Mesenchymal stem cell (in vitro differentiated cells and primary cell): Measurements from ENCODE around the gene SLC25A23.

Source experiments
- DNase-seq: peaks from one replicate; pipeline ENCODE4 v3.0.0-alpha.2; 2013
- H2AFZ ChIP-seq: one replicate; pipeline ENCODE4 v1.6.1; 2013; ENCODE audit warnings: low read depth, mild to moderate bottlenecking, control low read depth, inconsistent platforms, low read length, moderate library complexity
- H2AK5ac ChIP-seq: 2 replicates; pipeline ENCODE4 v1.6.1; 2013; ENCODE audit warnings: low read length, moderate library complexity, mild to moderate bottlenecking, inconsistent platforms; ENCODE audit not compliant: severe bottlenecking
- H2BK120ac ChIP-seq: one replicate; pipeline ENCODE4 v1.6.1; 2013; ENCODE audit warnings: low read depth, mild to moderate bottlenecking, inconsistent platforms, low read length, moderate library complexity
- H2BK12ac ChIP-seq, 2 experiments: one replicate each; pipeline ENCODE4 v1.6.1; 2013; ENCODE audit warnings: inconsistent platforms in 2 of 2, low read length in 2 of 2, mild to moderate bottlenecking in 2 of 2, moderate library complexity in 2 of 2, control low read depth in 1 of 2
- H2BK15ac ChIP-seq: one replicate; pipeline ENCODE4 v1.6.1; 2013; ENCODE audit warnings: mild to moderate bottlenecking, low read depth, inconsistent platforms; ENCODE audit not compliant: poor library complexity, severe bottlenecking
- H2BK5ac ChIP-seq: 2 replicates; pipeline ENCODE4 v1.6.1; 2013; ENCODE audit warnings: low read depth, mild to moderate bottlenecking, low read length, control low read depth, inconsistent platforms; ENCODE audit not compliant: poor library complexity, severe bottlenecking
- H3K14ac ChIP-seq, 2 experiments: one replicate each; pipeline ENCODE4 v1.6.1; 2013; ENCODE audit warnings: inconsistent platforms in 2 of 2, low read length in 2 of 2, control low read depth in 1 of 2, mild to moderate bottlenecking in 1 of 2, moderate library complexity in 1 of 2
- H3K18ac ChIP-seq, 2 experiments: one replicate each; pipeline ENCODE4 v1.6.1; 2013; ENCODE audit warnings: inconsistent platforms in 2 of 2, low read length in 2 of 2, control low read depth in 1 of 2, low read depth in 1 of 2, mild to moderate bottlenecking in 1 of 2
- H3K23ac ChIP-seq, 2 experiments: one replicate each; pipeline ENCODE4 v1.6.1; 2013; ENCODE audit warnings: inconsistent platforms in 2 of 2, low read length in 2 of 2, mild to moderate bottlenecking in 2 of 2, moderate library complexity in 2 of 2, control low read depth in 1 of 2
- H3K27ac ChIP-seq: 2 replicates; pipeline ENCODE4 v1.5.1; 2013; ENCODE audit warnings: mild to moderate bottlenecking, moderate library complexity, low read length, control low read depth, inconsistent platforms; ENCODE audit not compliant: poor library complexity, severe bottlenecking
- H3K27me3 ChIP-seq, 2 experiments: 2 replicates each; pipeline versions ENCODE4 v1.6.1 to v1.7.0; 2013; ENCODE audit warnings: low read length in 2 of 2, mild to moderate bottlenecking in 2 of 2, moderate library complexity in 2 of 2, control low read depth in 1 of 2, inconsistent platforms in 1 of 2; ENCODE audit not compliant: control insufficient read depth in 1 of 2, insufficient read depth in 1 of 2
- H3K36me3 ChIP-seq, 2 experiments: 2 replicates each; pipeline versions ENCODE4 v1.6.1 to v1.7.0; 2013; ENCODE audit warnings: low read length in 2 of 2, control low read depth in 1 of 2, inconsistent platforms in 1 of 2, low read depth in 1 of 2, mild to moderate bottlenecking in 1 of 2; ENCODE audit not compliant: insufficient read depth in 2 of 2, control insufficient read depth in 1 of 2
- H3K4ac ChIP-seq, 2 experiments: one replicate each; pipeline ENCODE4 v1.6.1; 2013; ENCODE audit warnings: inconsistent platforms in 2 of 2, low read length in 2 of 2, mild to moderate bottlenecking in 2 of 2, moderate library complexity in 2 of 2, control low read depth in 1 of 2, low read depth in 1 of 2
- H3K4me1 ChIP-seq: 2 replicates; pipeline ENCODE4 v1.6.1; 2013; ENCODE audit warnings: low read depth, low read length, control low read depth; ENCODE audit not compliant: control insufficient read depth, insufficient read depth
- H3K4me2 ChIP-seq: 2 replicates; pipeline ENCODE4 v1.6.1; 2013; ENCODE audit warnings: low read length, mild to moderate bottlenecking, inconsistent platforms; ENCODE audit not compliant: poor library complexity, severe bottlenecking
- H3K4me3 ChIP-seq, 2 experiments: 2 replicates each; pipeline versions ENCODE4 v1.5.1 to v1.7.0; 2013; ENCODE audit warnings: low read length in 2 of 2, mild to moderate bottlenecking in 2 of 2, control low read depth in 1 of 2, low read depth in 1 of 2; ENCODE audit not compliant: insufficient read depth in 1 of 2
- H3K79me1 ChIP-seq: replicated peaks from 2 replicates; pipeline ENCODE4 v1.6.1; 2013; ENCODE audit warnings: mild to moderate bottlenecking, control low read depth, low read length, inconsistent platforms; ENCODE audit not compliant: poor library complexity, severe bottlenecking
- H3K9ac ChIP-seq: 2 replicates; pipeline ENCODE4 v1.7.0; 2013; ENCODE audit warnings: mild to moderate bottlenecking, low read length, moderate library complexity
- H3K9me3 ChIP-seq: 2 replicates; pipeline ENCODE4 v1.7.0; 2013; ENCODE audit warnings: mild to moderate bottlenecking, low read length; ENCODE audit not compliant: control insufficient read depth
- H4K8ac ChIP-seq: one replicate; pipeline ENCODE4 v1.6.1; 2013; ENCODE audit warnings: inconsistent platforms, mild to moderate bottlenecking, low read length, moderate library complexity
- H4K91ac ChIP-seq: one replicate; pipeline ENCODE4 v1.6.1; 2013; ENCODE audit warnings: mild to moderate bottlenecking, low read length, inconsistent platforms
- WGBS: methylation state at CpG from one replicate; pipeline ENCODE4 v1.1.7; 2013; ENCODE audit warnings: mixed read lengths; 5-methylcytosine and 5-hydroxymethylcytosine counted together

Gene SLC25A23

DNA sequence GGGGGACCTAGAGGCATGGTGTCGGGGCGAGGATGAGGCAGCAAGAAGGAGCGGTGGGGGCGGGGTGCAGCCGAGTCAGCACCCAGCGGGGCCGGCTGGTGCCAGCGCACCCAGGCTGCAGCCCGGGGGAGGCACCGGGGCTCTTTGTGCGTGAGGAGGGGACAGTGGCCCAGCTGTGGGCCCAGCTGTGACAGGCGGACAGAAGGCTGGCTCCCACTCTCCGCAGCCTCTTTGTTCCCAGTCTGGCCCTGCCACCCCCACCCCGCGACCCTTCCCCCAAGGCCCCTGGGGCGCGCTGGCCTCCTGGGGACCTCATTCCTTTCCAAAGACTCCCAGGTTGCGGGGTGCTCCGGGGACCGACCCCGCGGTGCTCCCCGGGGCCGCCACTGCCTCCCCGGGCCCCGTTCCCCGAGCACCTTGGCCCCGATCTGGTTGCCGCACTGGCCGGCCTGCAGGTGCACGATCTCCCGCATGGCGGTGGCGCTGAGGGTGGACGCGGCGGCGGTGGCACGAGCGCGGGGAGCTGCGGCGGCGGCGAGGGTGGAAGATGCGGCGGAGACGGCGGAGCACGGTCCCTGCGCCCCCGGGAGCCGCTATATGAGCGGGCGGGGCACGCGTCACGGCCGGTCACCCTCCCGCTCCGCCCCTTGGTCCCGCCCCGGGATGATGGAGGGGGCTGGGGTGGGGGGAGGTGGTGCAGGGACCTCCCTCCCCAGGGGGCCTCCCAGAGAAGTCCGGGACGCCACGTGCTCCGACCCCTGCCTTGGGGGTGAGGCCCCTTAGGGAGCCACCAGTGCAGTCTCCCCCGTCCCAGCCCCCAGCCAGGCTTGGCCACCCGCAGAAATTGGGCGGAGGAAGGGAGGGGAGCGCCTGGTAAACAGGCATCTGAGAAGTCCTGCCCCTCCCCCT, 42.4 kb upstream of the SLC25A23 start, which contains the start of gene TUBB4A:
Gene TUBB4A, minus strand, starts transcription at position 570 of the 909 bp plus-strand sequence. Its CDS starts 97 bp downstream, at position 473.
- Histone ChIP-seq H2AFZ (no peak within 1 kb of the TSS), H3K4ac (no peak within 1 kb of the TSS), H2BK5ac (no peak within 1 kb of the TSS), H3K27ac (no peak within 1 kb of the TSS), H3K9me3 (no peaks in the 10 kb centered on the region), H3K9ac (no peak within 1 kb of the TSS), H3K4me3 (peak within 1 kb of the TSS in 1 of 2 experiments; percentile 71), H3K23ac (no peak within 1 kb of the TSS), H3K36me3 (peaks cover 0 to 3% of the 10 kb centered on the region in 2 experiments), H2BK12ac (no peak within 1 kb of the TSS), H3K14ac (no peak within 1 kb of the TSS), H2BK120ac (no peak within 1 kb of the TSS), H3K27me3 (peaks cover 35 to 55% of the 10 kb centered on the region in 2 experiments), H3K18ac (no peak within 1 kb of the TSS), H4K91ac (no peak within 1 kb of the TSS), H2BK15ac (no peak within 1 kb of the TSS), H3K4me2 (peak within 1 kb of the TSS; percentile 97), H4K8ac (no peak within 1 kb of the TSS), H2AK5ac (no peak within 1 kb of the TSS), H3K79me1 (no peaks in the 10 kb centered on the region), H3K4me1 (peaks cover 17% of the 10 kb centered on the region)
- no peak for DNase-seq
- WGBS: 7% methylated on average over 32 of the region's 71 CpGs

DNA sequence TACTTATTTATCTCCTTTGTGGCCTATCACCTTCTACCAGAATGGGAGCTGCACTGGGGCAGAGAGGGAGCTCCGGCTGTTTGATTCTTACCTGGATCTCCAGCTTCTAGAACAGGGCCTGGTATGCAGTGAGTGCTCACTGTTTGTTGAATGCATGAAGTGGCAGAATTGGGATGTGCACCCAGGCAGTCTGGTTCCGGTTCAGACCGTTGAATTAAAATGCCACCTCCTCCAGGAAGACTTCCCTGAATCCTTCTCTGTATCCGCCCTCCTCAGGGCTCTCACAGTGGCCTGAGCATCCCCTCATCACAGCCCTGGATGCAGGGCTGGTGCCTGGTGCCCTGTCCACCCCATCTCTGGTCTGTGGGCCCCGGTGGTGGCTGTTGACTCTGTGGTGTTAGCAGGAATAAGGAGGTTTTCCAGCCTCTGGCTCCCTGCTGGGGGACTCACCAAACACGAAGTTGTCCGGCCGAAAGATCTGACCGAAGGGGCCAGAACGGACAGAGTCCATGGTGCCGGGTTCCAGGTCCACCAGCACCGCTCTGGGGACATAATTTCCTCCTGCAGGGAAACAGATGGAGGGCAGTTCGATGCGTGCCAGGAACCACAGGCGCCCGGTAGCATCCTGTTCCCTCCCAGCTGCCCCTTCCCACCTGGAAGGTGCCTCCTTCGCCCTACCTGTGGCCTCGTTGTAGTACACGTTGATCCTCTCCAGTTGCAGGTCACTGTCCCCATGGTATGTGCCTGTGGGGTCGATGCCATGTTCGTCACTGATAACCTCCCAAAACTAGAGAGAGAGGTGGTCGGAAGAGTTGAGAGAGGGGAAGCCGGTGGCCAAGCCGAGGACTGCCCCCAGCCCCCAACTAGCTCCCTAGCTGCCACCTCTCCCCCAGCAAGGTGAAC, 41.5 kb upstream of the SLC25A23 start:
- no peak overlapping the region for H3K18ac ChIP-seq
- H3K4me1 ChIP-seq: peaks cover 17% of the 10 kb centered on the region
- H4K91ac ChIP-seq: no peak overlapping the region
- H3K27me3 ChIP-seq: peaks cover 35 to 55% of the 10 kb centered on the region in 2 experiments
- no peak overlapping the region for H2BK12ac ChIP-seq
- H2BK120ac ChIP-seq: no peak overlapping the region
- H3K9me3 ChIP-seq: no peaks in the 10 kb centered on the region
- H2BK15ac ChIP-seq: no peak overlapping the region
- no peaks in the 10 kb centered on the region for H3K79me1 ChIP-seq
- H2BK5ac ChIP-seq: no peak overlapping the region
- peak overlapping the region in 1 of 2 experiments; percentile 71 for H3K4me3 ChIP-seq
- no peak overlapping the region for H2AFZ ChIP-seq
- H3K23ac ChIP-seq: no peak overlapping the region
- no peak overlapping the region for H4K8ac ChIP-seq
- no peak overlapping the region for H3K4ac ChIP-seq
- DNase-seq: no peak
- H2AK5ac ChIP-seq: no peak overlapping the region
- no peak overlapping the region for H3K14ac ChIP-seq
- H3K9ac ChIP-seq: no peak overlapping the region
- 60% methylated on average over 18 of the region's 24 CpGs for WGBS
- H3K27ac ChIP-seq: no peak overlapping the region
- H3K4me2 ChIP-seq: peak overlapping the region; percentile 97
- peaks cover 0 to 3% of the 10 kb centered on the region in 2 experiments for H3K36me3 ChIP-seq

- H3K18ac ChIP-seq: no peak overlapping the region
- WGBS: 79% methylated on average over 17 of the region's 17 CpGs
These were observed 39.6 kb upstream of the SLC25A23 start for GRCh38 chr19:6499052-6499790.

More at GRCh38 chr19:6499052-6499790, 39.6 kb upstream of the SLC25A23 start:
- H3K4me1 ChIP-seq: peaks cover 16% of the 10 kb centered on the region
- no peak overlapping the region for H2BK5ac ChIP-seq
- no peak overlapping the region for H2BK12ac ChIP-seq
- H2AK5ac ChIP-seq: no peak overlapping the region
- no peak overlapping the region for H3K4me3 ChIP-seq
- no peak overlapping the region for H3K23ac ChIP-seq
- H3K79me1 ChIP-seq: no peaks in the 10 kb centered on the region
- H3K14ac ChIP-seq: no peak overlapping the region
- DNase-seq: no peak
- H3K4me2 ChIP-seq: no peak overlapping the region
- no peak overlapping the region for H3K4ac ChIP-seq
- H4K91ac ChIP-seq: no peak overlapping the region
- H3K9me3 ChIP-seq: no peaks in the 10 kb centered on the region
- H2BK120ac ChIP-seq: no peak overlapping the region
- H3K9ac ChIP-seq: no peak overlapping the region
- H4K8ac ChIP-seq: no peak overlapping the region
- peaks cover 0 to 11% of the 10 kb centered on the region in 2 experiments for H3K36me3 ChIP-seq
- H3K27me3 ChIP-seq: peaks cover 35 to 55% of the 10 kb centered on the region in 2 experiments
- H2BK15ac ChIP-seq: no peak overlapping the region
- no peak overlapping the region for H2AFZ ChIP-seq
- no peak overlapping the region for H3K27ac ChIP-seq
